ENCODE data around the gene WDPCP. TPM values are rescaled to one million over a fixed set of nuclear protein-coding genes. Genes with fewer than 3 reads are reported as not detected.

The WDPCP gene
- total and polyA plus RNA-seq, 2 experiments from 2014 or later: 8.8 to 20.4 TPM

- TF ChIP-seq EZH2 (IDR thresholded peaks at IDR 0.05; ENCODE audit: low read depth, unreplicated experiment) (no peak), JUNB (IDR thresholded peaks at IDR 0.05; ENCODE audit: unreplicated experiment) (no peak), CREB1 (CRISPR knock-in tag; IDR thresholded peaks at IDR 0.05; ENCODE audit: low read depth) (no peak), ZNF331 (CRISPR knock-in tag; IDR thresholded peaks at IDR 0.05; ENCODE audit: low read depth) (no peak), EZH2phosphoT487 (IDR thresholded peaks at IDR 0.05; ENCODE audit: unreplicated experiment) (no peak)
These were observed 494.8 kb downstream of the WDPCP start (continued) for GRCh38 chr2:63093502-63093901.

- no peaks in the 10 kb centered on the region for H3K36me3 ChIP-seq (ENCODE audit: insufficient read depth)
- Mint-ChIP-seq H3K36me3 (ENCODE audit: low read depth) (no peaks in the 10 kb centered on the region), H3K4me3 (no peak overlapping the region), H3K9me3 (no peaks in the 10 kb centered on the region), H3K27ac (no peak overlapping the region), H3K27me3 (ENCODE audit: insufficient read depth, low read depth, poor library complexity) (peaks cover 2% of the 10 kb centered on the region), H3K4me1 (peaks cover 4% of the 10 kb centered on the region)
- DNase-seq (ENCODE audit: low spot score) (no peak), ATAC-seq (no peak)
- no peak overlapping the region for H3K27ac ChIP-seq (ENCODE audit: low read depth)
- no peaks in the 10 kb centered on the region for H3K27me3 ChIP-seq (ENCODE audit: insufficient read depth)
- H3F3A ChIP-seq (replicated peaks; ENCODE audit: low read depth): no peaks in the 10 kb centered on the region
- no peak overlapping the region for H2AFZ ChIP-seq
- H3K4me2 ChIP-seq: no peak overlapping the region
- no peaks in the 10 kb centered on the region for H3K4me1 ChIP-seq (ENCODE audit: insufficient read depth)
- no peak overlapping the region for H3K4me3 ChIP-seq
- no peaks in the 10 kb centered on the region for H3K79me2 ChIP-seq (replicated peaks; ENCODE audit: insufficient read depth)
- TF ChIP-seq REST (IDR thresholded peaks at IDR 0.05; ENCODE audit: unreplicated experiment) (no peak), NANOG (IDR thresholded peaks at IDR 0.05; ENCODE audit: borderline replicate concordance) (no peak), EZH2phosphoT487 (IDR thresholded peaks at IDR 0.05; ENCODE audit: unreplicated experiment) (no peak), ZNF462 (CRISPR knock-in tag; IDR thresholded peaks at IDR 0.05) (no peak), CREB1 (CRISPR knock-in tag; IDR thresholded peaks at IDR 0.05; ENCODE audit: low read depth) (no peak), ZNF114 (CRISPR knock-in tag; IDR thresholded peaks at IDR 0.05) (no peak), POLR2AphosphoS5 (IDR thresholded peaks at IDR 0.05; ENCODE audit: low read depth) (no peak), ETS1 (IDR thresholded peaks at IDR 0.05) (no peak), ZNF331 (CRISPR knock-in tag; IDR thresholded peaks at IDR 0.05; ENCODE audit: low read depth) (no peak)
- no peaks in the 10 kb centered on the region for H4K20me1 ChIP-seq (replicated peaks; ENCODE audit: insufficient read depth)
- H3K9me2 ChIP-seq (ENCODE audit: insufficient read depth): no peaks in the 10 kb centered on the region
These were observed 495.4 kb downstream of the WDPCP start for GRCh38 chr2:63092857-63093256.
